ENCODE results near the gene PYROXD2.

The PYROXD2 gene

GRCh38 chr10:98414932-98415730 lies at the start of gene PYROXD2:
Gene PYROXD2, minus strand, starts transcription at chr10:98415182. Its CDS starts 47 bp downstream, at chr10:98415135.
- no peak for DNase-seq (ENCODE audit: low read depth, low spot score)

DNA sequence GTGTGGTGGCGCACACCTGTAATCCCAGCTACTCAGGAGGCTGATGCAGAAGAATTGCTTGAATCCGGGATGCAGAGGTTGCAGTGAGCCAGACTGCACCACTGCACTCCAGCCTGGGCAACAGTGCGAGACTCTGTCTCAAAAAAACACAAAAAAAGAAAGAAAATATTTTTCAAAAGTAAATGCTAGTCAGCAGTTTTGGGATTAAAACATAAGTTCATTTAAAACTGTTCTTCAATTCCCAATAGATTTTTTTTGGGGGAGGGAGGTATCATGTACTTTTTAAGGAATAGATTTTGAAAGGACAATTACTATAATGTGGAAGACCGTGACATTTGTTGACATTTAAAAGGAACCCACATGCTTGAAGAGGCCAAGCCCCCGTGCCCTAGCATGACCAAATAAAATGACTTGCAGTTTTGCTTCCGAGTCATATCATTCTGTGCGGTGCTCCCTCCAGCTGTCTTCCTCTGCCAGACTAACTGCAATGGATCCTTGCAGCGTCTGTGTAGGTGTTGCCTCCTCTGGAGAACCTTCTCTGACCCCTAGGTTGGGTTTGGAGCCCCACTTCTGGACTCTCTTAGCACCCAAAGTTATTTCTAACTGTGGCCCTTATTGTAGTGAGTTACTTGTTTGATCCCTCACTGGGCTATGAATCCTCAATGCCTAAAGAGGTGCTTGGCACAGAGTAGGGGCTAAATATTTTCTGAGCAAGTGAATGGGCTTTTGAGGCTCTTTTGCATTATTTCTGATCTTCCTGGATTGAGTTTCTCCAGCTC lies 49.2 kb upstream of the PYROXD2 start:
- no peak for DNase-seq (ENCODE audit: low read depth, low spot score)

GRCh38 chr10:98463016-98463415 lies 48.0 kb upstream of the PYROXD2 start:
- DNase-seq (ENCODE audit: low read depth, low spot score), result no peak

DNA sequence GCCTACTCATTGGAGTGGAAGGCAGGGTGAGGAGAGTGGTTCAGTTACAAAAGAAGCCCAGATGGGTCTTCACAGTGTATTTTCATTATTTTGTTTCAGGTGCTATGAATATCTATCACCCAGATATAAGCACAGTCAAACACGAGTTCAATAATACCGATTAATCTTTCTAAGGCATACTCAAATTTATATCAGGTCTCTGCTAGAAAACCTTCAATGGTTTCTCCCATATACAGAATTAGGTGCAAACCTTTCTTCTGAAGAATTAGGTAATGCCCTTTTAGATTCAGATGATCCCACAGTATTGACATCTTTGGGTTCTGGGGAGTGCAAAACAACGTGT lies 46.5 kb upstream of the PYROXD2 start:
- no peak for DNase-seq (ENCODE audit: low read depth, low spot score)

- DNase-seq (ENCODE audit: low read depth, low spot score), result no peak
Observed at GRCh38 chr10:98460837-98461499, 46.0 kb upstream of the PYROXD2 start.

DNA sequence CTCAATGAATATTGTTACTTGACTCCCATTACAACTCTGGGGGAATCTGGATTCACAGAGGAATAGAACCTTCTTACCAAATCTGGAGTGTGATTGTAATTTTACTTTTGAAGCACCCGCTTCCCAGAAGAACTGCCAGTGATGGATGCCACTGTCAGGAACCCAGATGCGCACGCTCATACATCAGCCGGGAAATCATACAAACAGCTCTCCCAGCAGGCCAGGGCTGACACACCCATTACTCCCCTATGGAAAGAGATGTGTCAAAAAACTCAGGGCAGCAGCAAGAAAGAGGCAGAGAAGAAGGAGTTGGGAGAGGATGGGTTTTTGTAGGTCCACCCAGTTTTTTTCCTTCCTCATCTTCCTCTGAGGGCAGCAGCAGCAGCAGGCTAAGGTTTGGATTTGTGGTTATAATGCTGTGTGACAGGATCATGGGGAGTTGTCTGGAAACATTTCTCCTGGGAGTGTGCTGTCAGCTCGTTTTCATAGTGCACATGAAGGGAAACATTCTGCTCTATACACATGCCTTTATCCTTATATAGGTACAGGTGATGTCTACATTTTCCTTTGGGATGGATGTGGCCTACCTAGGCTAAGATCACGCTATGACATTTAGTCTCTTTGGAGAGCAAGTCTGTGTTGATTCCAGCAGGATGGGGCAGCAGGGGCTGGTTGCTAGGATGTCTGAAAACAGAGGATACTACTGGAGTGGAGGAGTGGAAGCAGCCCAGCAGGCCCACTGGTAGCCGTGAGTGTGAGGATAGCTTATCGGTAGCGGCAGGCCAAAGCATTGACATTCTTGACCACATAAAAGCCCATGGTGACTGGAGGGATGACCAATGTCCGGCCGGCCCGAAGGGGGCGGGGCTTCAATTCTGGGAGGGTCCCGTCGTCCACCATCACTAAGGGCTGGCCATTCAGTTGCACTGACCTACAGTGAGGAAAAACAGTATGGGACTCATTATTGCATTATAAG lies 44.1 kb upstream of the PYROXD2 start:
- DNase-seq (ENCODE audit: low read depth, low spot score), result no peak

GRCh38 chr10:98457721-98458120 lies 42.7 kb upstream of the PYROXD2 start:
- DNase-seq (ENCODE audit: low read depth, low spot score), result no peak

GRCh38 chr10:98456686-98457482 lies 41.9 kb upstream of the PYROXD2 start:
- no peak for DNase-seq (ENCODE audit: low read depth, low spot score)

GRCh38 chr10:98456043-98456570 lies 41.1 kb upstream of the PYROXD2 start:
- no peak for DNase-seq (ENCODE audit: low read depth, low spot score)

DNA sequence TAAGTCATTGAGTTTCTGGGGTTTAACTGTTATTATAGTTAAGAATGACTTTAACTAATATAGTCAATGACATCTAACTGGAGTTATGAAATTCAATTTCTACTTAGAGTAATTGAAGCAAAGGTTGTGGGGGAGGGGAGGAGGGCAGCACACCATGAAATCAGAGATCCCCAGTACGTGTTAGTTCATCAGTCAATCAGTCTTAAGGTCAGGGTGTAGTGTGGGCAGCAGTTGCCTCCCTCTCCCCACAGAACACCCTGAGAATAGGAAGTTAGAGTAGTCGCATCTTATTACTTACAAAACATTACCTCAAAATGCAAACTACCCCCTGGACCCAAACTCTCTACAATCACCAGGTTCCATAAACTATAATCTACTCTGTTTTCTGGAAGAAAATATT lies 38.7 kb upstream of the PYROXD2 start:
- no peak for DNase-seq (ENCODE audit: low read depth, low spot score)

- DNase-seq (ENCODE audit: low read depth, low spot score), result no peak
Observed at GRCh38 chr10:98450618-98451017, 35.6 kb upstream of the PYROXD2 start.

DNA sequence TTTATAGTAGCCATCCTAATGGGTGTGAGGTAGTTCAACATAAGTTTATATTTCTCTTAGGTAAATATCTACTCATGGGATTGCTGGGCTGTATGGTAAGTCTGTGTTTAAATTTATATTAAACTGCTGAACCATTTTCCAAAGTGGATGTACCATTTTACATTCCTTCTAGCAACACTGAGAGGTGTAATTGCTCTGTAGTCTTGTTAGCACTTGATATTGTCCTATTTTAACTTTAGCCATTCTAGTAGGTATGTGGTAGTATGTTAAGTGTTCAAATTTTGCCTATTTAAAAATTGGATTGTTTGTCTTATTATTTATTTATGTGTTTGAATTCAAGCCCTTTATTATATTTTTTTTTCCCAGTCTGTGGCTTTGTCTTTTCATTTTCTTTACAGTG lies 34.3 kb upstream of the PYROXD2 start:
- DNase-seq (ENCODE audit: low read depth, low spot score), result no peak

DNA sequence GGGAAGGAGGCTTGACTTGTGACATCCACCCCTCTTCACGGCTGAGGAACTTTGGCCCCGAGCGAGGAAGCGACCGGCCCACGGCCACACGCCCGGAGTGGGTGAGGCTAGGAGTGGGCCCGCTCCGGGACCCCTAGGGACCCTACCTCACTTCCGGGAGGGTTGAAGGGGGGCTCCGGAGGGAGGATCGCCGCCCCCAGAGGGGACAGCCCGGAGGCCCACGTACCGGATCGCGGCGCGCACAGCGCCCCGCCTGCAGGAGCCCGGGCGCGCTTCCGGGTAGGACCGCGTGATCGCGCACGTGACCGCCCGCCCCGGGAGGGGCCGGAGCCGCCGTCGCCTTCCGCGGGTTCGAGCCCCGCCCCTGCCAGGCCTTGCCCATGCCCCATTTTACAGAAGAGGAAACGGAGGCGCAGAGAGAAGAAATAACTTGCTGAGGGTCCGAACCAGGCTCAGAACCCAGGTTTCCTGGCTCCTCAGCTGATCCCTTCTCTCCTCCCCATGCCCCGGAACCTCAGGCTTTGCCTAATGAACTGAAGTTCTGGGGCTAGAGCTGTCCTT lies 31.8 kb upstream of the PYROXD2 start, which contains the start of gene HPS1:
TSS of gene HPS1 (minus strand) at position 275 of the 561 bp plus-strand sequence. CDS start 3,695 bp downstream, outside the sequence.
- DNase-seq (ENCODE audit: low read depth, low spot score), result peak; percentile 68

GRCh38 chr10:98446151-98446660 lies 31.2 kb upstream of the PYROXD2 start:
- no peak for DNase-seq (ENCODE audit: low read depth, low spot score)

- DNase-seq (ENCODE audit: low read depth, low spot score), result no peak
Observed at GRCh38 chr10:98445200-98445812, 30.3 kb upstream of the PYROXD2 start.

DNA sequence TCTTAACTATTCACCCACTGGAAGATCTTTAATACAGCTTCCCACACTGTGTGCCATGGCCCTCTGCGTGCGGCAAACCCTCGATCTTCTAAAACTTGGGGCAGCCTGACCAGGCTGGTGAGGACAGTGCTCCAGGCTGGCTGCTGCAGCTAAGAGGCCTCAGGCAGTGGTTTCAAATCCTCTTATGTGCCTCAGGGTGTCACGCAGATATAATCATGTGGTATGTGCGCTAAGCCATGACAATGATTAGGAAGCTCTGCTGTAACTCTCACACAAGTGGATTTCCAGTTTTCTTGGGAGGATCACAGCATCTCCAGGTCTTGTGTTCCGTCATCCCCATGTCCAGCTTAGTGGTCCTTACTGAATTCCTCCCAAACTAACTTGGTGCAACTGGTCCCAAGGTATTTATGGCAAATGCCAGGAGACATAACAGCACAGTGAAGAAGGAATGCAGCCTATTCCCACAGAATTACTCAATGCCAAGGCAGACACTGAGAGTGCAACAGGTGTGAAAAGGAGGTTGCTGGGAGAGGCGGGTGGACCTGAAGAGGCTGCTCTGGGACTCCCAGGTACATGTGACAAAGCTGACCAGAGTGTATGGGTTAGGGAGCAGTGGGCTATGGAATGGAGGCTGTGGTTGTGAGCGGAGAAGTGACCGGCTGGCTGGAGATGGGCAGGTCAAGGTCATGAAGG lies 29.5 kb upstream of the PYROXD2 start:
- no peak for DNase-seq (ENCODE audit: low read depth, low spot score)

DNA sequence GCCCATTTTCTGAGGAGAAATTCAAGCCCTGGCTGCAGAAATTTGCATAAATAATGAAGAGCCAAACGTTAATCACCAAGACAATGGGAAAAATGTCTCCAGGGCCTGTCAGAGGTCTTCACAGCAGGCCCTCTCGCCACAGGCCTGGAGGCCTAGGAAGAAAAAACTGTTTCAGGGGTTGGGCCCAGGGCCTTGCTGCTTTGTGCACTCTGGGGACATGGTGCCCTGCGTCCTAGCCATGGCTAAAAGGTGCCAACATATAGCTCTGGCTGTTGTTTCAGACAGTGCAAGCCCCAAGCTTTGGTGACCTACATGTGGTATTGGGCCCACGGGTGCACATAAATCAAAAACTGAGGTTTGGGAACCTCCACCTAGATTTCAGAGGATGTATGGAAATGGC lies 23.7 kb upstream of the PYROXD2 start:
- DNase-seq (ENCODE audit: low read depth, low spot score), result no peak

GRCh38 chr10:98436704-98437103 lies 21.7 kb upstream of the PYROXD2 start:
- DNase-seq (ENCODE audit: low read depth, low spot score), result no peak

Data from activated naive CD8-positive, alpha-beta T cell treated with anti-CD3 and anti-CD28 coated beads, Interleukin-2, amount 50 U/mL, for 16 hours (primary cell).